CD14-positive monocyte (primary cell): ENCODE measurements around the gene QKI. TPM values are rescaled to one million over a fixed set of nuclear protein-coding genes. Genes with fewer than 3 reads are reported as not detected.
"Not testable (repeated sequence)": the region's sequence is repeated elsewhere in the genome, so short reads cannot be mapped to it uniquely, and the experiment has no call there.

Experiments used
- DNase-seq, 3 donors: peaks; one replicate each; pipeline ENCODE4 v3.0.0-alpha.2; 2011 to 2022
- H2AFZ ChIP-seq: 2 replicates; pipeline ENCODE4 v1.6.0; 2012; ENCODE audit warnings: mild to moderate bottlenecking, low read depth, low read length, inconsistent platforms; ENCODE audit not compliant: insufficient read depth, poor library complexity, severe bottlenecking
- H3K27ac ChIP-seq, 2 donors: 1 replicate in 1 of 2; 2 replicates in 1 of 2; pipeline ENCODE4 v1.5.1; 2012 to 2013; ENCODE audit warnings: low read length in 2 of 2, control low read depth in 1 of 2, inconsistent platforms in 1 of 2, low read depth in 1 of 2, mild to moderate bottlenecking in 1 of 2
- H3K27me3 ChIP-seq, 2 donors: one replicate each; pipeline versions ENCODE4 v1.6.0 to v1.6.1; 2011 to 2013; ENCODE audit warnings: low read length in 2 of 2; ENCODE audit not compliant: control insufficient read depth in 2 of 2, insufficient read depth in 2 of 2
- H3K36me3 ChIP-seq, 2 donors: replicated peaks in 1 of 2; 1 replicate in 1 of 2; 2 replicates in 1 of 2; pipeline versions ENCODE4 v1.5.1 to v1.6.1; 2012 to 2013; ENCODE audit warnings: low read length in 2 of 2, control low read depth in 1 of 2, inconsistent platforms in 1 of 2, mild to moderate bottlenecking in 1 of 2; ENCODE audit not compliant: insufficient read depth in 2 of 2, control insufficient read depth in 1 of 2
- H3K4me1 ChIP-seq, 2 donors: 1 replicate in 1 of 2; 2 replicates in 1 of 2; pipeline versions ENCODE4 v1.5.1 to v1.6.1; 2012 to 2013; ENCODE audit warnings: low read length in 2 of 2, control low read depth in 1 of 2, inconsistent platforms in 1 of 2, mild to moderate bottlenecking in 1 of 2, moderate library complexity in 1 of 2; ENCODE audit not compliant: insufficient read depth in 2 of 2, control insufficient read depth in 1 of 2
- H3K4me2 ChIP-seq: replicated peaks from 2 replicates; pipeline ENCODE3; 2012; ENCODE audit warnings: low read length, moderate library complexity, mild to moderate bottlenecking; ENCODE audit not compliant: poor library complexity, severe bottlenecking; ENCODE audit errors: extremely low read depth
- H3K4me3 ChIP-seq, 3 experiments: fragments of 200-600 bp in 1 of 3; sonication (generic) in 1 of 3; replicated peaks in 1 of 3; 1 replicate in 2 of 3; 2 replicates in 1 of 3; pipeline ENCODE4 v1.5.1; 2011 to 2013; ENCODE audit warnings: low read length in 3 of 3, mild to moderate bottlenecking in 3 of 3, control low read depth in 2 of 3, low read depth in 2 of 3, inconsistent platforms in 1 of 3, moderate library complexity in 1 of 3
- H3K79me2 ChIP-seq: 2 replicates; pipeline ENCODE4 v1.6.0; 2012; ENCODE audit warnings: mild to moderate bottlenecking, control low read depth, inconsistent platforms, low read length, moderate library complexity; ENCODE audit not compliant: insufficient read depth
- H3K9ac ChIP-seq: 2 replicates; pipeline ENCODE4 v1.6.0; 2017; ENCODE audit warnings: low read length, mild to moderate bottlenecking; ENCODE audit not compliant: insufficient read depth, poor library complexity, severe bottlenecking
- H3K9me3 ChIP-seq, 2 donors: replicated peaks in 1 of 2; 1 replicate in 1 of 2; 2 replicates in 1 of 2; pipeline versions ENCODE4 v1.5.1 to v1.6.1; 2012 to 2013; ENCODE audit warnings: low read length in 2 of 2, control low read depth in 1 of 2; ENCODE audit not compliant: control insufficient read depth in 1 of 2, insufficient read depth in 1 of 2
- H4K20me1 ChIP-seq: 2 replicates; pipeline ENCODE4 v1.6.0; 2012; ENCODE audit warnings: mild to moderate bottlenecking, low read length, control low read depth, moderate library complexity; ENCODE audit not compliant: insufficient read depth
- H3K27ac Mint-ChIP-seq, 7 donors: one replicate each; pipeline ENCODE4 v1.8.0; 2020; ENCODE audit warnings: mild to moderate bottlenecking in 7 of 7, mixed read lengths in 7 of 7, moderate library complexity in 6 of 7, inconsistent platforms in 2 of 7
- H3K27me3 Mint-ChIP-seq, 3 donors: one replicate each; pipeline ENCODE4 v1.8.0; 2021 to 2022; ENCODE audit warnings: low read depth in 3 of 3, mild to moderate bottlenecking in 3 of 3, mixed read lengths in 3 of 3, moderate library complexity in 3 of 3, inconsistent platforms in 1 of 3
- H3K36me3 Mint-ChIP-seq, 2 donors: one replicate each; pipeline ENCODE4 v1.8.0; 2020; ENCODE audit warnings: mixed read lengths in 2 of 2, inconsistent platforms in 1 of 2, mild to moderate bottlenecking in 1 of 2
- H3K4me1 Mint-ChIP-seq: one replicate; pipeline ENCODE4 v1.8.0; 2020; ENCODE audit warnings: mild to moderate bottlenecking, mixed read lengths
- H3K4me3 Mint-ChIP-seq, 2 donors: one replicate each; pipeline ENCODE4 v1.8.0; 2020; ENCODE audit warnings: mild to moderate bottlenecking in 2 of 2, mixed read lengths in 2 of 2, moderate library complexity in 1 of 2
- H3K9me3 Mint-ChIP-seq, 7 donors: one replicate each; pipeline ENCODE4 v1.8.0; 2020 to 2022; ENCODE audit warnings: mixed read lengths in 7 of 7, mild to moderate bottlenecking in 6 of 7, moderate library complexity in 6 of 7, inconsistent platforms in 2 of 7
- WGBS: methylation state at CpG from one replicate; pipeline ENCODE4 v1.1.5; 2013; ENCODE audit warnings: missing lambda C conversion rate; ENCODE audit not compliant: insufficient coverage; 5-methylcytosine and 5-hydroxymethylcytosine counted together
- intact Hi-C, 2 donors: fragments of 100-400 bp; cut with micrococcal nuclease; formaldehyde crosslinking; loops; one replicate each; pipeline versions ENCODE4 v1.15.0 to v1.15.1; 2023
- polyA plus RNA-seq, 3 donors: library from polyadenylated mRNA; depleted of rRNA in 1 of 3; unstranded in 2 of 3; stranded (reverse) in 1 of 3; fragments of 300-500 nt in 2 of 3; fragments of >200 nt in 1 of 3; fragmentation: Illumina TruSeq in 2 of 3; gene quantifications; 1 replicate in 2 of 3; 2 replicates in 1 of 3; pipeline ENCODE4 v1.2.3, GENCODE V29; 2012 to 2021
- TF ChIP-seq, protein P1 (sequence below): fragments of 200-600 bp; IDR thresholded peaks from one replicate; pipeline ENCODE4 v1.8.0; 2022; ENCODE audit warnings: antibody characterized with exemption, mild to moderate bottlenecking

Gene QKI
- polyA plus RNA-seq, 3 donors: 24.3 to 154 (median 71.8) TPM

DNA sequence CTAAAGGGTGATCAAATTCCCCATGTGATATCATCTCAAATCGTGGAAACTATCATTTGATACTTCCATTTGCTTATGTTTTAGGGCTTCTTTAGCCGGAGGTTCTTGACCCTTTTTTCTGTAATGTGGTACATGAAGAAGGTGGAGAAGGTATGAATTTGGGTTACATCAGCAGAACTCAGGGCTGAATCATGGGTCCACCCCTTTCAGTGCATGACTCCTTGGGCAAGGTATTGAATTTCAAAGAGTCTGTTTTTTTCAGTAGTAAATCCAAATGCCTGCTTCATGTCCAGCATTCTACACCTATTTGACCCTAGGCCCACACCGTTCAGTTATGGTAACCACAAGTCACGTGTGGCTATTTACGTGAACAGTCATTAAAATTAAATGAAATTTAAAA, 30.6 kb upstream of the QKI start:
- Mint-ChIP-seq H3K27ac (peak overlapping the region in 2 of 7 donors; percentile 4 to 59), H3K4me1 (peaks cover 16% of the 10 kb centered on the region), H3K27me3 (peaks cover 0 to 4% (median 1%) of the 10 kb centered on the region in 3 donors), H3K4me3 (no peak overlapping the region), H3K36me3 (no peaks in the 10 kb centered on the region), H3K9me3 (peaks cover 4 to 21% (median 12%) of the 10 kb centered on the region in 7 donors)
- WGBS: 100% methylated on average over 2 of the region's 5 CpGs
- intact Hi-C loops: no loop called here
- Histone ChIP-seq H3K27ac (peak overlapping the region in 1 of 2 donors; percentile 9), H4K20me1 (no peaks in the 10 kb centered on the region), H3K9ac (no peak overlapping the region), H3K4me3 (no peak overlapping the region), H3K4me1 (peaks cover 8 to 14% of the 10 kb centered on the region in 2 donors), H3K27me3 (no peaks in the 10 kb centered on the region), H3K79me2 (no peaks in the 10 kb centered on the region), H3K9me3 (peaks cover 6% of the 10 kb centered on the region in 2 donors), H2AFZ (no peak overlapping the region), H3K4me2 (no peak overlapping the region), H3K36me3 (no peaks in the 10 kb centered on the region)
- TF ChIP-seq, protein P1, sequence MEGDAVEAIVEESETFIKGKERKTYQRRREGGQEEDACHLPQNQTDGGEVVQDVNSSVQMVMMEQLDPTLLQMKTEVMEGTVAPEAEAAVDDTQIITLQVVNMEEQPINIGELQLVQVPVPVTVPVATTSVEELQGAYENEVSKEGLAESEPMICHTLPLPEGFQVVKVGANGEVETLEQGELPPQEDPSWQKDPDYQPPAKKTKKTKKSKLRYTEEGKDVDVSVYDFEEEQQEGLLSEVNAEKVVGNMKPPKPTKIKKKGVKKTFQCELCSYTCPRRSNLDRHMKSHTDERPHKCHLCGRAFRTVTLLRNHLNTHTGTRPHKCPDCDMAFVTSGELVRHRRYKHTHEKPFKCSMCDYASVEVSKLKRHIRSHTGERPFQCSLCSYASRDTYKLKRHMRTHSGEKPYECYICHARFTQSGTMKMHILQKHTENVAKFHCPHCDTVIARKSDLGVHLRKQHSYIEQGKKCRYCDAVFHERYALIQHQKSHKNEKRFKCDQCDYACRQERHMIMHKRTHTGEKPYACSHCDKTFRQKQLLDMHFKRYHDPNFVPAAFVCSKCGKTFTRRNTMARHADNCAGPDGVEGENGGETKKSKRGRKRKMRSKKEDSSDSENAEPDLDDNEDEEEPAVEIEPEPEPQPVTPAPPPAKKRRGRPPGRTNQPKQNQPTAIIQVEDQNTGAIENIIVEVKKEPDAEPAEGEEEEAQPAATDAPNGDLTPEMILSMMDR: no peak
- no peak for DNase-seq

DNA sequence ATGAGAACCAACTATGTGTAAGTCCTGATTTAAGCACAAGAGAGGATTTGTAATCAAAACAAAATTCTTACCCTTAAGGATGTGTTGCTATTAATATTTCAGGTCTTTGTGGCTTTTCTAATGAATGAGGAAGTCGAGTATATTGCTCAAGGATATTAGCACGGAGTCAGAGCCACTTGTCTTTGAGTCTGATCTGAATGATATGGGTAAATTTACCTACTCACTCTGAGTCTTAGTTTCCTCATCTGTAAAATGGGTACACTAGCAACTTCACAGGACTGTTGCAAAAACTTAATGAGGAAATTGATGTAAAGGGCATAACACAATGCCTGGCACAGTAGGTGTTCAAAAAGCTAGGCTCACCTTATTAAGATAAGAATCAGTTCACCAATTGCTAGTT, 30.0 kb upstream of the QKI start:
- Histone ChIP-seq H3K4me3 (no peak overlapping the region), H3K9ac (no peak overlapping the region), H3K79me2 (no peaks in the 10 kb centered on the region), H2AFZ (no peak overlapping the region), H3K27ac (peak overlapping the region in 1 of 2 donors; percentile 9), H3K4me2 (no peak overlapping the region), H3K36me3 (no peaks in the 10 kb centered on the region), H4K20me1 (no peaks in the 10 kb centered on the region), H3K4me1 (peaks cover 13 to 20% of the 10 kb centered on the region in 2 donors), H3K9me3 (peaks cover 6% of the 10 kb centered on the region in 2 donors), H3K27me3 (no peaks in the 10 kb centered on the region)
- peak overlapping the region in 1 of 2 donors; percentile 15 for H3K4me3 Mint-ChIP-seq
- peaks cover 0 to 4% (median 1%) of the 10 kb centered on the region in 3 donors for H3K27me3 Mint-ChIP-seq
- TF ChIP-seq, protein P1: no peak
- peak; percentile 60 to 63 (median 61) for DNase-seq
- peaks cover 22% of the 10 kb centered on the region for H3K4me1 Mint-ChIP-seq
- no peaks in the 10 kb centered on the region for H3K36me3 Mint-ChIP-seq
- WGBS: no CpG with 5 or more reads among the region's 2 CpGs
- intact Hi-C loops: no loop called here
- peaks cover 4 to 21% (median 12%) of the 10 kb centered on the region in 7 donors for H3K9me3 Mint-ChIP-seq
- peak overlapping the region in 4 of 7 donors; percentile 12 to 59 (median 30) for H3K27ac Mint-ChIP-seq

DNA sequence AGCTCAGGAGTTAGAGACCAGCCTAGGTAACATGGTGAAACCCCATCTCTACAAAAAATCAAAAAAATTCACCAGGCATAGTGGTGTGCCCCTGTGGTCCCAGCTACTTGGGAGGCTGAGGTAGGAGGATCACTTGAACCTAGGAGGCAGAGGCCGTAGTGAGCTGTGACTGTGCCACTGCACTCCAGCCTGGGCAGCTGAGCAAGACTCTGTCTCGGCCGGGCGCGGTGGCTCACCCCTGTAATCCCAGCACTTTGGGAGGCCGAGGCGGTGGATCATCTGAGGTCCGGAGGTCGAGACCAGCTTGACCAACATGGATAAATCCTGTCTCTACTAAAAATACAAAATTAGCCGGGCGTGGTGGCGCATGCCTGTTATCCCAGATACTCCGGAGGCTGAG, 29.0 kb upstream of the QKI start:
- H3K4me3 ChIP-seq, H2AFZ ChIP-seq, H3K36me3 ChIP-seq, H3K27ac ChIP-seq, intact Hi-C loops, H4K20me1 ChIP-seq, H3K9ac ChIP-seq, H3K9me3 ChIP-seq, H3K36me3 Mint-ChIP-seq, H3K4me3 Mint-ChIP-seq, DNase-seq, H3K27me3 Mint-ChIP-seq, H3K27ac Mint-ChIP-seq, H3K27me3 ChIP-seq, H3K79me2 ChIP-seq, H3K4me2 ChIP-seq: not testable (repeated sequence)
- Mint-ChIP-seq H3K4me1 (peaks cover 28% of the 10 kb centered on the region), H3K9me3 (peaks cover 4 to 21% (median 12%) of the 10 kb centered on the region in 7 donors)
- WGBS: 86% methylated on average over 4 of the region's 13 CpGs
- H3K4me1 ChIP-seq: peaks cover 17 to 27% of the 10 kb centered on the region in 2 donors
